PC-9 (cell line): ENCODE results near the gene INSR. TPM values are rescaled to one million over a fixed set of nuclear protein-coding genes. Genes with fewer than 3 reads are reported as not detected.

ENCODE experiments used
- BruUV-seq: library from RNA; stranded (reverse); fragments of 400-500 nt; replicated peaks from 2 replicates; lab custom pipeline; 2021; lab: Mats Ljungman, UMichigan
- CTCF ChIA-PET: fragments of 300-600 bp; sonication (Branson Sonifier 250); formaldehyde crosslinking; loops from one replicate; lab custom pipeline; 2022; ENCODE audit warnings: antibody characterized with exemption; lab: Charles Lee
- POLR2A ChIA-PET: fragments of 300-600 bp; sonication (Branson Sonifier 250); formaldehyde crosslinking; loops from one replicate; lab custom pipeline; 2022; ENCODE audit warnings: antibody characterized with exemption; ENCODE audit not compliant: unreplicated experiment; lab: Charles Lee
- DNase-seq, 2 experiments: peaks; one replicate each; pipeline versions ENCODE4 v3.0.0 to v3.0.0-alpha.2; 2015 to 2022; ENCODE audit warnings: mixed read lengths in 1 of 2
- H2AFZ ChIP-seq: fragments of 200-600 bp; sonication (generic); 2 replicates; pipeline ENCODE4 v1.8.1; 2017; ENCODE audit warnings: antibody characterized with exemption
- H3F3A ChIP-seq: fragments of 200-600 bp; sonication (generic); 2 replicates; pipeline ENCODE4 v1.8.1; 2017; ENCODE audit warnings: antibody characterized with exemption, mild to moderate bottlenecking, low read depth; ENCODE audit not compliant: insufficient read depth
- H3K27ac ChIP-seq: fragments of 200-600 bp; sonication (generic); 2 replicates; pipeline ENCODE4 v1.6.1; 2016; ENCODE audit warnings: mixed run types
- H3K27me3 ChIP-seq: fragments of 200-600 bp; sonication (generic); 2 replicates; pipeline ENCODE4 v1.6.1; 2016; ENCODE audit warnings: low read depth, mixed run types; ENCODE audit not compliant: insufficient read depth
- H3K36me3 ChIP-seq: fragments of 200-600 bp; sonication (generic); 2 replicates; pipeline ENCODE4 v1.6.1; 2016; ENCODE audit warnings: low read depth, mixed run types
- H3K4me1 ChIP-seq: fragments of 200-600 bp; sonication (generic); replicated peaks from 2 replicates; pipeline ENCODE4 v1.6.1; 2016; ENCODE audit warnings: mixed run types; ENCODE audit not compliant: insufficient read depth
- H3K4me2 ChIP-seq: fragments of 200-600 bp; sonication (generic); 2 replicates; pipeline ENCODE4 v1.6.1; 2017; ENCODE audit warnings: mixed run types
- H3K4me3 ChIP-seq: fragments of 200-600 bp; sonication (generic); 2 replicates; pipeline ENCODE4 v1.6.1; 2016; ENCODE audit warnings: mixed run types
- H3K79me2 ChIP-seq: fragments of 200-600 bp; sonication (generic); 2 replicates; pipeline ENCODE4 v1.6.1; 2017; ENCODE audit warnings: low read depth, mixed run types
- H3K9me2 ChIP-seq: fragments of 200-600 bp; sonication (generic); 2 replicates; pipeline ENCODE4 v1.8.1; 2017; ENCODE audit warnings: mild to moderate bottlenecking; ENCODE audit not compliant: insufficient read depth
- H3K9me3 ChIP-seq: fragments of 200-600 bp; sonication (generic); 2 replicates; pipeline ENCODE4 v1.8.1; 2016; ENCODE audit warnings: low read depth; ENCODE audit not compliant: insufficient read depth
- H4K20me1 ChIP-seq: fragments of 200-600 bp; sonication (generic); 2 replicates; pipeline ENCODE4 v1.8.1; 2017; ENCODE audit not compliant: insufficient read depth
- CTCF ChIP-seq: fragments of 200-600 bp; sonication (generic); conservative IDR thresholded peaks from 2 replicates; pipeline ENCODE4 v1.6.1; 2017; ENCODE audit warnings: mixed run types, antibody characterized with exemption, mild to moderate bottlenecking, moderate library complexity
- EZH2 ChIP-seq: fragments of 200-600 bp; sonication (generic); IDR thresholded peaks from 2 replicates; pipeline ENCODE4 v1.8.0; 2017; ENCODE audit warnings: antibody characterized with exemption, low read depth
- intact Hi-C: fragments of 100-400 bp; cut with micrococcal nuclease; formaldehyde crosslinking; loops from one replicate; pipeline ENCODE4 v1.10.0; 2022; ENCODE audit not compliant: unreplicated experiment
- total RNA-seq: library from RNA; stranded (reverse); gene quantifications from 2 replicates; pipeline ENCODE4 v1.2.3, GENCODE V29; 2021

Gene INSR
- total RNA-seq, 1 experiment from 2014 or later = 9.3 TPM

GRCh38 chr19:7340959-7341837, 47.0 kb upstream of the INSR start:
- H3K27me3 ChIP-seq = no peaks in the 10 kb centered on the region
- H3K79me2 ChIP-seq = no peaks in the 10 kb centered on the region
- H3K4me2 ChIP-seq = no peak overlapping the region
- H3K9me3 ChIP-seq = no peaks in the 10 kb centered on the region
- TF ChIP-seq CTCF (peak; percentile 90), EZH2 (no peak)
- H3K36me3 ChIP-seq = no peaks in the 10 kb centered on the region
- POLR2A ChIA-PET = no interaction called here
- no peak overlapping the region for H2AFZ ChIP-seq
- H4K20me1 ChIP-seq = no peaks in the 10 kb centered on the region
- CTCF ChIA-PET = interaction anchor here (0.6 to 0.7 kb wide), 3 partner anchors 41 to 239 kb away, joined by 5 to 8 read pairs (median 6); no protein-coding TSS in a partner anchor
- no TSS peak for BruUV-seq
- no peaks in the 10 kb centered on the region for H3F3A ChIP-seq
- H3K4me1 ChIP-seq = no peaks in the 10 kb centered on the region; the same call in 1 of the 2 replicates
- H3K4me3 ChIP-seq = no peak overlapping the region
- no peak overlapping the region for H3K27ac ChIP-seq
- peak in 1 of 2 experiments; percentile 65 for DNase-seq
- intact Hi-C loops = loop anchor here (1.0 kb wide), 2 partner anchors 192 to 239 kb away; no protein-coding TSS in a partner anchor
- no peaks in the 10 kb centered on the region for H3K9me2 ChIP-seq

GRCh38 chr19:7337380-7338194, 43.4 kb upstream of the INSR start:
- H3K36me3 ChIP-seq = no peaks in the 10 kb centered on the region
- no peaks in the 10 kb centered on the region for H4K20me1 ChIP-seq
- DNase-seq = no peak
- ChIA-PET POLR2A (no interaction called here), CTCF (interaction anchor here (0.7 kb wide), 2 partner anchors 79 to 331 kb away, joined by 3 read pairs; no protein-coding TSS in a partner anchor)
- H3K79me2 ChIP-seq = no peaks in the 10 kb centered on the region
- H3F3A ChIP-seq = no peaks in the 10 kb centered on the region
- TF ChIP-seq CTCF = no peak
- no peak for TF ChIP-seq EZH2
- H3K4me3 ChIP-seq = no peak overlapping the region
- no TSS peak for BruUV-seq
- H3K4me2 ChIP-seq = no peak overlapping the region
- H3K9me2 ChIP-seq = no peaks in the 10 kb centered on the region
- no peak overlapping the region for H3K27ac ChIP-seq
- intact Hi-C loops = no loop called here
- no peaks in the 10 kb centered on the region for H3K27me3 ChIP-seq
- no peaks in the 10 kb centered on the region for H3K4me1 ChIP-seq
- H2AFZ ChIP-seq = no peak overlapping the region
- no peaks in the 10 kb centered on the region for H3K9me3 ChIP-seq

GRCh38 chr19:7336321-7336973, 42.2 kb upstream of the INSR start:
- H3K36me3 ChIP-seq = no peaks in the 10 kb centered on the region
- H3K79me2 ChIP-seq = no peaks in the 10 kb centered on the region
- H2AFZ ChIP-seq = no peak overlapping the region
- CTCF ChIA-PET = interaction anchor here (0.6 to 0.7 kb wide), 3 partner anchors 8 to 332 kb away, joined by 3 to 5 read pairs (median 4); no protein-coding TSS in a partner anchor
- POLR2A ChIA-PET = no interaction called here
- no peak overlapping the region for H3K4me3 ChIP-seq
- BruUV-seq = no TSS peak
- no peak overlapping the region for H3K4me2 ChIP-seq
- H4K20me1 ChIP-seq = no peaks in the 10 kb centered on the region
- intact Hi-C loops = no loop called here
- H3F3A ChIP-seq = no peaks in the 10 kb centered on the region
- no peaks in the 10 kb centered on the region for H3K9me2 ChIP-seq
- H3K4me1 ChIP-seq = no peaks in the 10 kb centered on the region
- DNase-seq = no peak
- no peak for TF ChIP-seq CTCF
- no peak for TF ChIP-seq EZH2
- H3K27ac ChIP-seq = no peak overlapping the region
- H3K27me3 ChIP-seq = no peaks in the 10 kb centered on the region
- H3K9me3 ChIP-seq = no peaks in the 10 kb centered on the region
